22Rv1 (cell line): Measurements from ENCODE around the gene PLIN5.

Experiments used
- CTCF ChIP-seq: fragments of 450-650 bp; IDR thresholded peaks from 2 replicates; pipeline ENCODE4 v1.5.1; 2017; ENCODE audit warnings: mild to moderate bottlenecking
- ZFX ChIP-seq: fragments of 450-650 bp; IDR thresholded peaks from 2 replicates; pipeline ENCODE4 v1.6.1; 2017; ENCODE audit warnings: antibody characterized with exemption, borderline replicate concordance

GRCh38 chr19:4515732-4516131 is 19.3 kb downstream of the PLIN5 start:
- TF ChIP-seq CTCF (no peak), ZFX (no peak)
